ENCODE results near the gene STAC.
"Not testable (repeated sequence)": the region's sequence is repeated elsewhere in the genome, so short reads cannot be mapped to it uniquely, and the experiment has no call there.

Gene STAC

DNA sequence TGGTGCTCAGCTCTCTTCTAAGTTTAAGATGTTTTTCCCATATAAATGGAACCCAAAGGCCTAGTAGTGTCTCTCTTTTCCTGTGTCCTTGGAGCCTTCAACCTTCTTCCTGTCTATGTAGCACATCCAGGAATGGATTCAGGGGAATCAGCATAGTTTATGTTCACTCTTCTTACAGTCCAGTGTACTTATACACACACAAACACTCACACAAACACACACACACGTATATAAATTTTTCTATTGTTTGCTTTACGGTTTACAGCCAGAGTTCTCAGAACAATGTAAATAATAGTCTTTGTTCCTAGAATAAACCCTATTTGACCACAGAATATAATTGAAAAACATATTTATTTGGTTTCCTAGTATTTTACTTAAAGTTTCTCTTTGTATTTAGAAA is 36.9 kb downstream of the STAC start:
- no peak for DNase-seq

GRCh38 chr3:36418296-36418695 is 38.0 kb downstream of the STAC start:
- no peak for DNase-seq

DNA sequence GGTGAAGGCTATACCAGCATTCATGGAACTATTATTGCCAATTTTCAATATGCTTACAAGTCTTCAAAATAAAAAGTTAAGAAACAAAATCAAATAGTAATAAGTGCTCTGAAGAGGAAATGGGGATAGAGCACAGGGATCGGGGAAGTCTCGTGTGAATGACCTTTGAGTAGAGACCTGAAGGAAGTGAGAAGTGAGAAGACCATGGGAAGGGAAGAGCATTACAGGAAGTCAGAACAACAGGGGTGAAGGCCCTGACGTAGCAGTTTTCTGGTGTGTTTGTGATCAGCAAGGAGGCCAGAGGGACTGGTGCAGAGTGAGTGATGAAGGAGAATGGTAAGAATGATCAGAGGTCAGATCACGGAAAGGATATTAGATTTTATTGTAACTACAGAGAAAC is 48.1 kb downstream of the STAC start:
- no peak for DNase-seq

GRCh38 chr3:36429986-36430485 is 49.7 kb downstream of the STAC start:
- DNase-seq = no peak

DNA sequence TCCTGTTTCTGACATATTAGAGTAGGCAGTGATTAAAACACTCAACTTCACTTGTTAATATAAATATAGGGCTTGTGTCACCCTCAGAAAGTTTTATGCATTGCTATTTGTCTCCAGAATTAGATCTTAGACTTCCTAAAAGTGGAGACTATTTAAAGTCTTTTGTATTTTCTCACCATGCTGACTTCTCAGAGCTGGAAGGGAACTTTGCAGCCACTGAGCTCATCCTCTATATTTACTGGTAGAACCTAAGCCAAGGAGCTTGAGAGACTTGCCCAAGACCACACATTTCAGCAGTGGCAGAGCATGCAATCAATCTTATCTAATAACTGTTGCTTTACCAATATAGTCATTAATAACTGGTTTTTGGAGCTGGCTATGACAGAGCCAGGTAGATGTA is 53.2 kb downstream of the STAC start:
- DNase-seq = no peak

DNA sequence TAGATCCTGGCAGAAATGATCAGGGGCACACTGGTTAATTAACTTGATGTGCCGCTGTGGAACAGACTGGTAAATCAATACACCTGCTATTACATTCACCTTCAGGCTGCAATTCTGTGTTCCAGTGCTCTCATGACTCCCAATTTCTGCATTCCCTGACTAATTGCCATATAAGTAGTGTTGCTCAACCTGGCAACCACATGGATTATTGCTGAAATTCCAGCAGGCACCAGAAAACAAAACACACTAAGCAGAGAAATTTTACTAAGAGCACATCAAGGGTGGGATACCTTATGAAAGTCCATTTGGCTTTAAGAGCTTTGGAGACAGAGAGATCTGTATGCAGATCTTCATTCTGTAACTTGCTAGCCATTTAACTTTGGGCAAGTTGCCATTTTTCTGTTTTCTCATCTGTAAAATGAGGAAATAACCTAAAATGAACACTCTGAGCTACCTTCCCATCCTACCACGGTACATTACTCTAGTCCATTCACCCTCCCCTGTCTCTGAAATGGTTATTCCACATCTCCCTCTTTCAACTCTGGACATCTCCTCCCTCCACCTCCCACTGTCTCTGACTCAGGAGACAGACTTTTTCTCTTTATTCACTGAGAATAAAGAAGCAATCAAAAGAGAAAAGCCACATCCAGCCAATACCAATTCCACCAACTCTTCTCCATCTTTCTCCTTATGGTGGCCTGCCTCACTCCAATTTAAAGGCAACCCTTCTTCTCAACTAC is 54.6 kb downstream of the STAC start:
- DNase-seq = no peak

GRCh38 chr3:36443028-36443686 is 62.9 kb downstream of the STAC start:
- DNase-seq = no peak

GRCh38 chr3:36444909-36445308 is 64.6 kb downstream of the STAC start:
- no peak for DNase-seq

- DNase-seq = no peak
Observed at GRCh38 chr3:36446276-36446675, 66.0 kb downstream of the STAC start.

GRCh38 chr3:36447061-36447460 is 66.8 kb downstream of the STAC start:
- DNase-seq = no peak

- no peak for DNase-seq
Observed at GRCh38 chr3:36451816-36452215, 71.5 kb downstream of the STAC start.

GRCh38 chr3:36453213-36453612 is 72.9 kb downstream of the STAC start:
- DNase-seq = peak in 1 of 2 donors; percentile 24

DNA sequence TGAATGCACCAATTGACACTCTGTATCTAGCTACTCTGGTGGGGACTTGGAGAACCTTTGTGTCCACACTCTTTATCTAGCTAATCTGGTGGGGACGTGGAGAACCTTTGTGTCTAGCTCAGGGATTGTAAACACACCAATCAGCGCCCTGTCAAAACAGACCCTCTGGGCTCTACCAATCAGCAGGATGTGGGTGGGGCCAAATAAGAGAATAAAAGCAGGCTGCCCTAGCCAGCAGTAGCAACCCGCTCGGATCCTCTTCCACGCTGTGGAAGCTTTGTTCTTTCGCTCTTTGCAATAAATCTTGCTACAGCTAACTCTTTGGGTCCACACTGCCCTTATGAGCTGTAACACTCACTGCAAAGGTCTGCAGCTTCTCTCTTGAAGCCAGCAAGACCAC is 73.6 kb downstream of the STAC start:
- DNase-seq = peak; percentile 5 to 38

DNA sequence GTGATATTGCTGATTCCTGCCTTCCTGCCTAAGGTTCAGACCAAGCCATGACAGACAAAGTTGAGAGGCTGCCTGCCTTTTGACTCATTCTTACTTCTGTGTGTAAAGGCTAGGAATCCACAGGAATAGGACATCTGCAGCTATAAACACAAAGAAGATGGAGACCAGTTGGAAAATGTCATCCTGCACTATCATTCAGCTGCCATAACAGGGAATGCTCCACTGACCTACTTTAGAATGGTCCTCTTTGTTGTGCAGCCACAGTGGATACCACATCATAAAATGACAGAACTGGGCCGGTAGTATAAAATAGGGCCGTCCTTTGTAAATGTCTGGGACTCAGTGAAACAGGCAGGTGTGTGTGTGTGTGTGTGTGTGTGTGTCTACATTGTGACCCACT is 75.1 kb downstream of the STAC start:
- DNase-seq = no peak

GRCh38 chr3:36456784-36457183 is 76.5 kb downstream of the STAC start:
- DNase-seq = no peak

DNA sequence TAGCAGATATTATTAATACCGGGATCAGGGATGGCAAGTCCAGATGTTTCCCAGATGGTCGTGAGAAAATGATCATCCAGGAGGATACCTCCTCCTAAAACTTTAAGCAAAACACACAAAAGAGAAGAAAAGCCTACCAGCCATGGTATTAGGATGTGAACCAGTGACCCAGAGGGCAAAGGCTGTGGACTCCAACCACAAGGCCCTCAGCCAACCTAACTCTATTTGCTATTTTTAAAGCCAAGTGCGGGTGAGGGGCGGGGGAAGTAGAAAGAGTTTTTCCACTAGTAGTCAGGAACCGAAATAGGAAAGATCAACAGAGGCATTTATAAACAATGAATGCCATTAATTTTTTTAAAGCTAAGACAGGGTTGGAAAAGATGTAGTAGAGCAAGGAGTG is 77.4 kb downstream of the STAC start:
- DNase-seq = no peak

DNA sequence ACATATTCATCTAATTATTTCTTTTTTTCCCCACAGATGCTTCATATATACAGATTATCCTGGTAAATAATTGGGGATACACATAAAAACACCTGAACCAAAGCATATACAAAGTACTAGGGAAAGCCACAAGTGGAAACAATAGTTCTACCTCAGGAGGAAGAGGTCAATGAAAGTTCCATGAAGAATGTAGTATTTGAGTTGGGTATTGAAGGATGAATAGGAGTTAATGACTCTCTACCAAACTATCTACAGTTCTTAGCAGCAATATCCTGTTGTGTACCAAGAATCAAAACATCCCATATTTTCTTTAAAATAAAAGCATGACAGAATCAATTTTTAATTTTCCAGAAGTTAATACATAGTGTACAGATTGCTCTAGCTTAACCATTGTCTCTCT is 78.9 kb downstream of the STAC start:
- DNase-seq = no peak

DNA sequence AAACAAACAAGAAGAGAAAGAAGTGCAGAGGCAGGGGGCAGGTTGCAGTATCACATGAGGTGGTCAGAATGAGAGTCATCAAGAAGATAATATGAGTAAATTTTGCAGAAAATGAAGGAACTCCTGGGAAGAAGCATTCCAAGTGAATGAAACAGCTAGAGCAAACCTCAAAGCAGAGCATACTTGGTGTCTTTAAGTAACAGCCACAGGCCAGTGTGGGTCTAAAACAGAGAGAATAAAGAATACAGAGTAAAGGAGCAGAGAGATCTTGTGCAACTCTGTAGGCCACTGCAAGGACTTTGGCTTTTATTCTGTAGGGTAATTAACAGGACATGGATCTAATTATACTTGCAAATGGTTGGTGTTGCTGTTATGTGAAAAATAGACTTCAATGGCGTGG is 81.3 kb downstream of the STAC start:
- DNase-seq = no peak

- not testable (repeated sequence) for DNase-seq
Observed at GRCh38 chr3:36472045-36472444, 91.7 kb downstream of the STAC start.

GRCh38 chr3:36475558-36475957 is 95.3 kb downstream of the STAC start:
- no peak for DNase-seq

GRCh38 chr3:36476286-36476942 is 96.1 kb downstream of the STAC start:
- DNase-seq = no peak

- no peak for DNase-seq
Observed at GRCh38 chr3:36477655-36478054, 97.4 kb downstream of the STAC start.

DNA sequence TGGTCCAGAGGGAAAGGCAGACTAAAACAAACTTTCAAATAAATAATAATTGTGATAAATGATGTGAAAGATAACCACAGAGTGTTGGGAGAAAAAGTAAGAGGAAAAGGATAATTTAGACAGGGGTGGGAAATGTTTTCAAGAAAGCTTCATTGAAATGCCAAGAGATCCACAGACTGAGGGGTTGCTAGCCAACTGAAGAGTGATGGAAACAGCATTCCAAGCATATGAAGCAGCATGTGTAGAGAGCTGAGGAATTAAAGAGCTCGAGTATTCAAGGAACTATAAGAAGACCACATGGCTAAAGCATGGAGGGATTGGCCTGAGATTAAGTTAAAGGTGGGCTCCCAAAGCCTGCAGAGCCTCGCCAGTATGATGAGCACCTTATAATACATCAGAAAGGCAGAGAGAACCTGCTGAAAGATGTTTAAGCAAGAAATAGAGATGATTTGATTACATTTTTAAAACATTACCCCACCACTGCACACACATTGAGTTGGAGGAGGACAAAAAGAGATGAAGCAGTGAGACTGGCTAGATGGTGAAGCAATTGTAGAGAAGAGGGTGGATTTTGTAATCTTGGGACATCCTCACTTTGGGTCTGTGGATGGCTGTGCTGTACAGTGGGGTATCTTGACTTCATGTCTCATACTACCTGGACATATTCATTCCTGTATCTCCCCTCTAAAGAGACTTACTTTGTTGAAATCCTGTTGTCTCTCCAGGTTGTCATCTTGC is 100.8 kb downstream of the STAC start:
- DNase-seq = no peak

Measured in CD4-positive, alpha-beta T cell treated with Interferon alpha-2 for 1 hour (primary cell).